Measurements from ENCODE around the gene LRCH4. TPM values are rescaled to one million over a fixed set of nuclear protein-coding genes. Genes with fewer than 3 reads are reported as not detected.

LRCH4 gene
- total and polyA plus RNA-seq, 2 of the 13 experiments (the other 11 are each of a cell fraction or from before 2014, with no cell fraction given): 7.0 to 9.3 TPM

GRCh38 chr7:100545360-100546128 lies 40.4 kb downstream of the LRCH4 start (continued):
- TF ChIP-seq NFAT5 (CRISPR knock-in tag; IDR thresholded peaks at IDR 0.05) (no peak), AGO2 (optimal IDR thresholded peaks at IDR 0.05; ENCODE audit: low read depth, low read length) (peak; percentile 77), ZNF468 (CRISPR knock-in tag; IDR thresholded peaks at IDR 0.05) (no peak), HNRNPH1 (optimal IDR thresholded peaks at IDR 0.05; ENCODE audit: low read depth, low read length) (no peak), ZNF660 (CRISPR knock-in tag; IDR thresholded peaks at IDR 0.05; ENCODE audit: borderline replicate concordance, low read depth) (no peak), ZNF547 (CRISPR knock-in tag; IDR thresholded peaks at IDR 0.05) (peak; percentile 27; the same call in 1 of the 2 replicates), TFDP1 (CRISPR knock-in tag; IDR thresholded peaks at IDR 0.05; ENCODE audit: borderline replicate concordance) (peak; percentile 42), HNF4A (CRISPR knock-in tag; IDR thresholded peaks at IDR 0.05) (no peak; the same call in 1 of the 2 replicates), ATF3 (CRISPR knock-in tag; IDR thresholded peaks at IDR 0.05) (peak; percentile 85), ZNF546 (CRISPR knock-in tag; conservative IDR thresholded peaks at IDR 0.05) (no peak), ZBTB25 (CRISPR knock-in tag; IDR thresholded peaks at IDR 0.05) (peak; percentile 63; the same call in 1 of the 2 replicates), ZNF580 (CRISPR knock-in tag; IDR thresholded peaks at IDR 0.05; ENCODE audit: borderline replicate concordance, low read depth) (0 out of 2 replicates have a peak, but pooled peaks have one; percentile 23), SRSF9 (IDR thresholded peaks at IDR 0.05; ENCODE audit: borderline replicate concordance, insufficient read depth, low read depth, low read length, poor library complexity, severe bottlenecking) (no peak), ARID5B (CRISPR knock-in tag; IDR thresholded peaks at IDR 0.05) (peak; percentile 76), SALL1 (CRISPR knock-in tag; IDR thresholded peaks at IDR 0.05) (peak; percentile 73; the same call in 1 of the 2 replicates)

Measured in HepG2 (cell line).